Activated CD8-positive, alpha-beta memory T cell treated with anti-CD3 and anti-CD28 coated beads for 36 hours (primary cell): ENCODE results near the gene SNAP23. TPM values are rescaled to one million over a fixed set of nuclear protein-coding genes. Genes with fewer than 3 reads are reported as not detected.

Experiments used
- total RNA-seq, 2 experiments: library from RNA; stranded (reverse); gene quantifications; one replicate each; pipeline ENCODE4 v1.2.3, GENCODE V29; 2021

The SNAP23 gene
- total RNA-seq, 2 experiments from 2014 or later, result 42.3 TPM

Other genes starting within 250 kb of the SNAP23 start
- 10 to 100 TPM; 18.2 to 20.4 TPM for gene GANC, start 222.4 kb upstream of the SNAP23 start, total RNA-seq
- 10 to 100 TPM; 34.7 to 37.5 TPM for gene TMEM87A, start 222.2 kb upstream of the SNAP23 start, total RNA-seq
- 1 to 10 TPM; 2.5 to 3.2 TPM for gene CAPN3, start 136.1 kb upstream of the SNAP23 start, total RNA-seq
- 10 to 100 TPM; 51.2 to 52.9 TPM for gene ZNF106, start 4.5 kb upstream of the SNAP23 start, total RNA-seq
- gene LRRC57, start 53.2 kb downstream of the SNAP23 start, total RNA-seq, result 10 to 100 TPM; 19.2 to 20.7 TPM
- gene HAUS2, start 53.2 kb downstream of the SNAP23 start, total RNA-seq, result 10 to 100 TPM; 54.8 to 59.0 TPM
- 1 to 10 TPM; 5.5 to 6.3 TPM for gene STARD9, start 80.0 kb downstream of the SNAP23 start, total RNA-seq
- 10 to 100 TPM; 23.7 to 25.1 TPM for gene CDAN1, start 241.5 kb downstream of the SNAP23 start, total RNA-seq